ENCODE measurements around the gene MAP3K13. TPM values are rescaled to one million over a fixed set of nuclear protein-coding genes. Genes with fewer than 3 reads are reported as not detected.
A peak's percentile ranks its signal among the peaks of the same experiment; 100 is the strongest.

MAP3K13 gene
- total RNA-seq, 1 experiment from 2014 or later, result 21.0 TPM

- H3K9ac ChIP-seq (ENCODE audit: low read length), result no peak overlapping the region
- intact Hi-C loops (cut with micrococcal nuclease), result no loop called here
- no peaks in the 10 kb centered on the region for H3K79me2 ChIP-seq (ENCODE audit: insufficient read depth, low read length)
- no peak overlapping the region for H3K27ac ChIP-seq (ENCODE audit: low read depth, low read length)
- no peaks in the 10 kb centered on the region for H4K20me1 ChIP-seq (ENCODE audit: insufficient read depth)
- no peaks in the 10 kb centered on the region for H3K27me3 ChIP-seq (ENCODE audit: insufficient read depth, low read length)
- H2AFZ ChIP-seq (ENCODE audit: low read depth, low read length, poor library complexity, severe bottlenecking), result no peak overlapping the region
- no peaks in the 10 kb centered on the region for H3K36me3 ChIP-seq (ENCODE audit: control insufficient read depth in 1 of 2, insufficient read depth in 2 of 2, low read length in 2 of 2)
- BruUV-seq (replicated peaks), result TSS peak; percentile 30
- ChIA-PET RAD21 (ENCODE audit: low non-redundant PET in 1 of 2, low total read pairs in 2 of 2, uncharacterized antibody in 2 of 2, unreplicated experiment in 2 of 2) (no interaction called here), POLR2A (no interaction called here), CTCF (no interaction called here)
- H3K4me2 ChIP-seq (ENCODE audit: low read length), result no peak overlapping the region
- H3K4me3 ChIP-seq (replicated peaks in 1 of 2; ENCODE audit: low read depth in 1 of 2, low read length in 2 of 2), result no peak overlapping the region
- peaks cover 24 to 29% of the 10 kb centered on the region in 2 experiments for H3K4me1 ChIP-seq (ENCODE audit: control insufficient read depth in 1 of 2, insufficient read depth in 2 of 2, low read length in 2 of 2)
- no peaks in the 10 kb centered on the region for H3K9me3 ChIP-seq (ENCODE audit: control insufficient read depth in 1 of 2, insufficient read depth in 1 of 2, low read depth in 1 of 2, low read length in 2 of 2)
- ATAC-seq (no peak), DNase-seq (ENCODE audit: low read depth, low spot score) (no peak)
- H3K9me2 ChIP-seq (ENCODE audit: insufficient read depth), result no peaks in the 10 kb centered on the region
- no peak for TF ChIP-seq CTCF (IDR thresholded peaks at IDR 0.05 in 2 of 3, conservative IDR thresholded peaks at IDR 0.05 in 1 of 3; ENCODE audit: borderline replicate concordance in 1 of 3, insufficient read depth in 1 of 3, low read depth in 2 of 3, low read length in 2 of 3)
- no peak for TF ChIP-seq EZH2 (IDR thresholded peaks at IDR 0.05)
- TF ChIP-seq RAD21 (IDR thresholded peaks at IDR 0.05; ENCODE audit: low read depth), result no peak
These were observed 170.0 kb downstream of the MAP3K13 start for GRCh38 chr3:185532901-185533300.

GRCh38 chr3:185534511-185534910, 171.6 kb downstream of the MAP3K13 start:
- no peak for DNase-seq (ENCODE audit: low read depth, low spot score)
- H3K4me3 ChIP-seq (replicated peaks in 1 of 2; ENCODE audit: low read depth in 1 of 2, low read length in 2 of 2), result no peak overlapping the region
- TF ChIP-seq SIN3A (IDR thresholded peaks at IDR 0.05; ENCODE audit: low read depth) (no peak), EGR1 (IDR thresholded peaks at IDR 0.05; ENCODE audit: low read depth) (no peak), RAD21 (IDR thresholded peaks at IDR 0.05; ENCODE audit: low read depth) (no peak), EZH2 (IDR thresholded peaks at IDR 0.05) (no peak), CEBPB (IDR thresholded peaks at IDR 0.05; ENCODE audit: low read depth) (no peak), MAX (IDR thresholded peaks at IDR 0.05) (no peak), YY1 (IDR thresholded peaks at IDR 0.05; ENCODE audit: extremely low read depth, insufficient replicate concordance, low read depth, low read length) (no peak), ZFX (IDR thresholded peaks at IDR 0.05) (no peak), JUND (IDR thresholded peaks at IDR 0.05) (no peak), TCF7L2 (IDR thresholded peaks at IDR 0.05; ENCODE audit: borderline replicate concordance, extremely low read depth, insufficient read depth, insufficient read length) (no peak), CBX3 (IDR thresholded peaks at IDR 0.05; ENCODE audit: low read depth) (no peak), FOSL1 (IDR thresholded peaks at IDR 0.05; ENCODE audit: low read depth) (no peak), SRF (IDR thresholded peaks at IDR 0.05; ENCODE audit: low read depth) (no peak), SP1 (IDR thresholded peaks at IDR 0.05; ENCODE audit: low read depth) (no peak)
- TF ChIP-seq, protein P1, sequence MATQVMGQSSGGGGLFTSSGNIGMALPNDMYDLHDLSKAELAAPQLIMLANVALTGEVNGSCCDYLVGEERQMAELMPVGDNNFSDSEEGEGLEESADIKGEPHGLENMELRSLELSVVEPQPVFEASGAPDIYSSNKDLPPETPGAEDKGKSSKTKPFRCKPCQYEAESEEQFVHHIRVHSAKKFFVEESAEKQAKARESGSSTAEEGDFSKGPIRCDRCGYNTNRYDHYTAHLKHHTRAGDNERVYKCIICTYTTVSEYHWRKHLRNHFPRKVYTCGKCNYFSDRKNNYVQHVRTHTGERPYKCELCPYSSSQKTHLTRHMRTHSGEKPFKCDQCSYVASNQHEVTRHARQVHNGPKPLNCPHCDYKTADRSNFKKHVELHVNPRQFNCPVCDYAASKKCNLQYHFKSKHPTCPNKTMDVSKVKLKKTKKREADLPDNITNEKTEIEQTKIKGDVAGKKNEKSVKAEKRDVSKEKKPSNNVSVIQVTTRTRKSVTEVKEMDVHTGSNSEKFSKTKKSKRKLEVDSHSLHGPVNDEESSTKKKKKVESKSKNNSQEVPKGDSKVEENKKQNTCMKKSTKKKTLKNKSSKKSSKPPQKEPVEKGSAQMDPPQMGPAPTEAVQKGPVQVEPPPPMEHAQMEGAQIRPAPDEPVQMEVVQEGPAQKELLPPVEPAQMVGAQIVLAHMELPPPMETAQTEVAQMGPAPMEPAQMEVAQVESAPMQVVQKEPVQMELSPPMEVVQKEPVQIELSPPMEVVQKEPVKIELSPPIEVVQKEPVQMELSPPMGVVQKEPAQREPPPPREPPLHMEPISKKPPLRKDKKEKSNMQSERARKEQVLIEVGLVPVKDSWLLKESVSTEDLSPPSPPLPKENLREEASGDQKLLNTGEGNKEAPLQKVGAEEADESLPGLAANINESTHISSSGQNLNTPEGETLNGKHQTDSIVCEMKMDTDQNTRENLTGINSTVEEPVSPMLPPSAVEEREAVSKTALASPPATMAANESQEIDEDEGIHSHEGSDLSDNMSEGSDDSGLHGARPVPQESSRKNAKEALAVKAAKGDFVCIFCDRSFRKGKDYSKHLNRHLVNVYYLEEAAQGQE (IDR thresholded peaks at IDR 0.05; ENCODE audit: low read depth), result no peak

More at GRCh38 chr3:185534511-185534910, 171.6 kb downstream of the MAP3K13 start:
- intact Hi-C loops (cut with micrococcal nuclease), result no loop called here
- Histone ChIP-seq H3K9ac (ENCODE audit: low read length) (no peak overlapping the region), H3K79me2 (ENCODE audit: insufficient read depth, low read length) (no peaks in the 10 kb centered on the region), H3K9me2 (ENCODE audit: insufficient read depth) (no peaks in the 10 kb centered on the region), H4K20me1 (ENCODE audit: insufficient read depth) (no peaks in the 10 kb centered on the region), H3K4me2 (ENCODE audit: low read length) (no peak overlapping the region), H3K27ac (ENCODE audit: low read depth, low read length) (no peak overlapping the region), H3K27me3 (ENCODE audit: insufficient read depth, low read length) (no peaks in the 10 kb centered on the region), H3K4me1 (ENCODE audit: control insufficient read depth in 1 of 2, insufficient read depth in 2 of 2, low read length in 2 of 2) (peaks cover 20 to 26% of the 10 kb centered on the region in 2 experiments), H3K36me3 (ENCODE audit: control insufficient read depth in 1 of 2, insufficient read depth in 2 of 2, low read length in 2 of 2) (no peaks in the 10 kb centered on the region), H2AFZ (ENCODE audit: low read depth, low read length, poor library complexity, severe bottlenecking) (no peak overlapping the region), H3K9me3 (ENCODE audit: control insufficient read depth in 1 of 2, insufficient read depth in 1 of 2, low read depth in 1 of 2, low read length in 2 of 2) (no peaks in the 10 kb centered on the region)
- ChIA-PET POLR2A (no interaction called here), RAD21 (ENCODE audit: low non-redundant PET in 1 of 2, low total read pairs in 2 of 2, uncharacterized antibody in 2 of 2, unreplicated experiment in 2 of 2) (no interaction called here), CTCF (interaction anchor here (1.5 kb wide), 1 partner anchor 25 kb away, joined by 3 read pairs; no protein-coding TSS in a partner anchor)
- BruUV-seq (replicated peaks), result no TSS peak
- ATAC-seq, result no peak

Measured in HCT116 (cell line).